NCI-H1092 (cell line): ENCODE data around the gene GRIN2C.
"Not testable (repeated sequence)": the region's sequence is repeated elsewhere in the genome, so short reads cannot be mapped to it uniquely, and the experiment has no call there.

Experiments used
- DNase-seq: peaks from one replicate; lab custom pipeline; 2025; lab: John Stamatoyannopoulos, UW

GRIN2C gene

GRCh38 chr17:74859459-74860228 is at the start of gene GRIN2C:
TSS of gene GRIN2C (minus strand) at chr17:74859885. CDS start at chr17:74855092, 4,793 bp downstream.
- DNase-seq, result no peak

GRCh38 chr17:74909097-74909496 is 49.4 kb upstream of the GRIN2C start:
- not testable (repeated sequence) for DNase-seq

GRCh38 chr17:74907012-74907411 is 47.3 kb upstream of the GRIN2C start:
- DNase-seq, result no peak

- DNase-seq, result not testable (repeated sequence)
Observed at GRCh38 chr17:74906214-74906793, 46.6 kb upstream of the GRIN2C start.

- no peak for DNase-seq
Observed at GRCh38 chr17:74904687-74905409, 45.2 kb upstream of the GRIN2C start.

- no peak for DNase-seq
Observed at GRCh38 chr17:74903671-74904070, 44.0 kb upstream of the GRIN2C start.

GRCh38 chr17:74903034-74903433 is 43.3 kb upstream of the GRIN2C start:
- no peak for DNase-seq

GRCh38 chr17:74901353-74902135 is 41.9 kb upstream of the GRIN2C start:
- DNase-seq, result no peak

GRCh38 chr17:74900208-74900607 is 40.5 kb upstream of the GRIN2C start:
- no peak for DNase-seq

- DNase-seq, result no peak
Observed at GRCh38 chr17:74898376-74898946, 38.8 kb upstream of the GRIN2C start.

- DNase-seq, result no peak
Observed at GRCh38 chr17:74893936-74894671, 34.4 kb upstream of the GRIN2C start.

GRCh38 chr17:74892974-74893911 is 33.6 kb upstream of the GRIN2C start, which contains the start of gene FADS6:
TSS of gene FADS6 (minus strand) at chr17:74893633. CDS start at chr17:74893595, 38 bp downstream.
- DNase-seq, result no peak

- DNase-seq, result no peak
Observed at GRCh38 chr17:74892013-74892841, 32.5 kb upstream of the GRIN2C start.

GRCh38 chr17:74890554-74890953 is 30.9 kb upstream of the GRIN2C start:
- DNase-seq, result no peak

- DNase-seq, result no peak
Observed at GRCh38 chr17:74888469-74888868, 28.8 kb upstream of the GRIN2C start.

GRCh38 chr17:74883241-74883745 is 23.6 kb upstream of the GRIN2C start:
- no peak for DNase-seq

- no peak for DNase-seq
Observed at GRCh38 chr17:74882517-74883240, 23.0 kb upstream of the GRIN2C start.

GRCh38 chr17:74881073-74881472 is 21.4 kb upstream of the GRIN2C start:
- DNase-seq, result no peak
